ENCODE data around the gene CASP4.

GRCh38 chr11:104956528-104956927 is 11.8 kb downstream of the CASP4 start:
- TF ChIP-seq CTCF (IDR thresholded peaks at IDR 0.05) (no peak), POLR2AphosphoS5 (IDR thresholded peaks at IDR 0.05) (no peak)
